ENCODE measurements around the gene FOCAD.

GRCh38 chr9:20950707-20951106, 266.6 kb downstream of the FOCAD start:
- TF ChIP-seq RAD21 (IDR thresholded peaks at IDR 0.05; ENCODE audit: low read depth) = no peak
- no peak for TF ChIP-seq EP300 (IDR thresholded peaks at IDR 0.05; ENCODE audit: borderline replicate concordance)
- TF ChIP-seq CREB1 (IDR thresholded peaks at IDR 0.05; ENCODE audit: low read depth) = no peak
- no peak for TF ChIP-seq YY1 (IDR thresholded peaks at IDR 0.05; ENCODE audit: low read depth)
- TF ChIP-seq EGR1 (IDR thresholded peaks at IDR 0.05) = no peak
- no peak for TF ChIP-seq MAX (IDR thresholded peaks at IDR 0.05)
- TF ChIP-seq CEBPB (IDR thresholded peaks at IDR 0.05) = no peak
- no peak for TF ChIP-seq TCF12 (IDR thresholded peaks at IDR 0.05; ENCODE audit: low read depth)

Data from Ishikawa (cell line).